HCT116 (cell line): Measurements from ENCODE around the gene SH3D21. TPM values are rescaled to one million over a fixed set of nuclear protein-coding genes. Genes with fewer than 3 reads are reported as not detected.

Source experiments
- ATAC-seq: fragments of 200-7000 bp; cut with Tn5 transposase; 2 replicates; pipeline ENCODE4 v1.9.1; 2020; ENCODE audit warnings: mild to moderate bottlenecking, moderate library complexity
- BruUV-seq: library from RNA; stranded (reverse); fragments of 400-500 nt; replicated peaks from 2 replicates; lab custom pipeline; 2021; lab: Mats Ljungman, UMichigan
- CTCF ChIA-PET: fragments of 300-600 bp; sonication (Branson Sonifier 250); formaldehyde crosslinking; loops from one replicate; lab custom pipeline; 2021; ENCODE audit warnings: antibody characterized with exemption; lab: Charles Lee
- POLR2A ChIA-PET: fragments of 300-600, 350-600 bp; sonication (Branson Sonifier 250); formaldehyde crosslinking; loops from one replicate; lab custom pipeline; 2021; ENCODE audit warnings: antibody characterized with exemption; lab: Charles Lee
- RAD21 ChIA-PET, 2 experiments: fragments of 300-600 bp; sonication (Branson Sonifier 250); formaldehyde crosslinking; loops; one replicate each; lab custom pipeline; 2023; ENCODE audit warnings: low total read pairs in 2 of 2; ENCODE audit not compliant: uncharacterized antibody in 2 of 2, unreplicated experiment in 2 of 2, low non-redundant PET in 1 of 2; lab: Charles Lee
- DNase-seq: peaks from one replicate; pipeline ENCODE4 v3.0.0-alpha.2; 2010; ENCODE audit warnings: low read depth, low spot score
- H2AFZ ChIP-seq: fragments of 200-600 bp; shearing (Covaris generic), sonication (generic); 2 replicates; pipeline ENCODE4 v1.6.1; 2017; ENCODE audit warnings: low read depth, mixed run types, mixed read lengths, antibody characterized with exemption, low read length; ENCODE audit not compliant: poor library complexity, severe bottlenecking
- H3K27ac ChIP-seq: 2 replicates; pipeline ENCODE4 v1.5.1; 2012; ENCODE audit warnings: low read depth, low read length
- H3K27me3 ChIP-seq: fragments of 200-600 bp; sonication (generic); 2 replicates; pipeline ENCODE4 v1.6.1; 2016; ENCODE audit warnings: mixed run types, low read length, mixed read lengths; ENCODE audit not compliant: insufficient read depth
- H3K36me3 ChIP-seq, 2 experiments: fragments of 200-500 bp in 1 of 2; fragments of 200-600 bp in 1 of 2; sonication (Bioruptor generic) in 1 of 2; sonication (generic) in 1 of 2; 2 replicates each; pipeline versions ENCODE4 v1.5.1 to v1.6.1; 2014 to 2016; ENCODE audit warnings: low read length in 2 of 2, inconsistent platforms in 1 of 2, mixed read lengths in 1 of 2, mixed run types in 1 of 2; ENCODE audit not compliant: insufficient read depth in 2 of 2, control insufficient read depth in 1 of 2
- H3K4me1 ChIP-seq, 2 experiments: fragments of 200-600 bp in 1 of 2; sonication (generic) in 1 of 2; 2 replicates each; pipeline versions ENCODE4 v1.5.1 to v1.6.1; 2012 to 2017; ENCODE audit warnings: low read length in 2 of 2, inconsistent platforms in 1 of 2, mild to moderate bottlenecking in 1 of 2, mixed read lengths in 1 of 2, mixed run types in 1 of 2, moderate library complexity in 1 of 2; ENCODE audit not compliant: insufficient read depth in 2 of 2, control insufficient read depth in 1 of 2
- H3K4me2 ChIP-seq: fragments of 200-600 bp; sonication (generic); 2 replicates; pipeline ENCODE4 v1.6.1; 2017; ENCODE audit warnings: mixed run types, low read length, mixed read lengths
- H3K4me3 ChIP-seq, 2 experiments: fragments of 200-600 bp in 1 of 2; sonication (generic) in 1 of 2; replicated peaks in 1 of 2; 2 replicates each; pipeline ENCODE4 v1.5.1; 2011 to 2016; ENCODE audit warnings: low read length in 2 of 2, control low read depth in 1 of 2, low read depth in 1 of 2, mild to moderate bottlenecking in 1 of 2, mixed read lengths in 1 of 2, mixed run types in 1 of 2
- H3K79me2 ChIP-seq: fragments of 200-600 bp; sonication (generic); 2 replicates; pipeline ENCODE4 v1.6.1; 2017; ENCODE audit warnings: mild to moderate bottlenecking, mixed run types, low read length, moderate library complexity, mixed read lengths; ENCODE audit not compliant: insufficient read depth
- H3K9ac ChIP-seq: fragments of 200-600 bp; sonication (generic); 2 replicates; pipeline ENCODE4 v1.6.1; 2016; ENCODE audit warnings: low read length, mixed read lengths
- H3K9me2 ChIP-seq: fragments of 200-600 bp; sonication (generic), shearing (Covaris generic); 2 replicates; pipeline ENCODE4 v1.6.1; 2017; ENCODE audit warnings: mixed run types, mild to moderate bottlenecking, moderate library complexity; ENCODE audit not compliant: insufficient read depth
- H3K9me3 ChIP-seq, 2 experiments: fragments of 200-500 bp in 1 of 2; fragments of 200-600 bp in 1 of 2; sonication (Bioruptor generic) in 1 of 2; sonication (generic) in 1 of 2; 2 replicates each; pipeline ENCODE4 v1.6.1; 2014 to 2017; ENCODE audit warnings: low read length in 2 of 2, mixed read lengths in 2 of 2, inconsistent platforms in 1 of 2, low read depth in 1 of 2, mild to moderate bottlenecking in 1 of 2, mixed run types in 1 of 2, moderate library complexity in 1 of 2; ENCODE audit not compliant: control insufficient read depth in 1 of 2, insufficient read depth in 1 of 2
- H4K20me1 ChIP-seq: fragments of 200-600 bp; sonication (generic), shearing (Covaris generic); 2 replicates; pipeline ENCODE4 v1.6.1; 2017; ENCODE audit warnings: mixed run types, mild to moderate bottlenecking, moderate library complexity; ENCODE audit not compliant: insufficient read depth
- CEBPB ChIP-seq: IDR thresholded peaks from 2 replicates; pipeline ENCODE4 v1.6.1; 2012; ENCODE audit warnings: low read depth
- EZH2 ChIP-seq: fragments of 200-600 bp; sonication (generic); IDR thresholded peaks from 2 replicates; pipeline ENCODE4 v1.6.1; 2017; ENCODE audit warnings: antibody characterized with exemption, mixed run types
- EZH2phosphoT487 ChIP-seq: fragments of 200-600 bp; IDR thresholded peaks from 2 replicates; pipeline ENCODE4 v1.6.1; 2018; ENCODE audit warnings: antibody characterized with exemption, borderline replicate concordance
- JUND ChIP-seq: IDR thresholded peaks from 2 replicates; pipeline ENCODE4 v1.6.1; 2012
- MAX ChIP-seq: IDR thresholded peaks from 2 replicates; pipeline ENCODE4 v1.6.1; 2012
- POLR2A ChIP-seq: IDR thresholded peaks from 2 replicates; pipeline ENCODE4 v1.7.0; 2011; ENCODE audit warnings: borderline replicate concordance; ENCODE audit not compliant: insufficient read depth, insufficient read length; ENCODE audit errors: extremely low read depth
- POLR2AphosphoS5 ChIP-seq: IDR thresholded peaks from 2 replicates; pipeline ENCODE4 v1.6.1; 2011; ENCODE audit warnings: mild to moderate bottlenecking, low read depth, low read length, moderate library complexity
- RAD21 ChIP-seq: IDR thresholded peaks from 2 replicates; pipeline ENCODE4 v1.6.1; 2012; ENCODE audit warnings: low read depth, mild to moderate bottlenecking
- SIN3A ChIP-seq: IDR thresholded peaks from 2 replicates; pipeline ENCODE4 v1.6.1; 2012; ENCODE audit warnings: low read depth
- SP1 ChIP-seq: IDR thresholded peaks from 2 replicates; pipeline ENCODE4 v1.6.1; 2012; ENCODE audit warnings: low read depth
- TCF7L2 ChIP-seq: IDR thresholded peaks from 2 replicates; pipeline ENCODE4 v1.7.0; 2011; ENCODE audit warnings: borderline replicate concordance, inconsistent platforms; ENCODE audit not compliant: insufficient read depth, insufficient read length; ENCODE audit errors: extremely low read depth
- YY1 ChIP-seq: IDR thresholded peaks from 2 replicates; pipeline ENCODE4 v1.6.1; 2011; ENCODE audit warnings: low read length, low read depth, moderate library complexity, mild to moderate bottlenecking; ENCODE audit not compliant: insufficient replicate concordance; ENCODE audit errors: extremely low read depth
- ZFX ChIP-seq: fragments of 450-650 bp; IDR thresholded peaks from 2 replicates; pipeline ENCODE4 v1.6.1; 2017
- intact Hi-C: fragments of 100-400 bp; cut with micrococcal nuclease; formaldehyde crosslinking; loops from 2 replicates; pipeline ENCODE4 v1.10.0; 2022
- total RNA-seq: library from RNA; stranded (reverse); gene quantifications from one replicate; pipeline ENCODE4 v1.2.1, GENCODE V29; 2021; ENCODE audit not compliant: unreplicated experiment
- TF ChIP-seq, protein P1 (sequence below), 3 experiments: fragments of 200-600 bp in 1 of 3; sonication (generic) in 1 of 3; IDR thresholded peaks in 2 of 3; conservative IDR thresholded peaks in 1 of 3; 2 replicates each; pipeline ENCODE4 v1.5.1; 2012 to 2017; ENCODE audit warnings: low read depth in 2 of 3, low read length in 2 of 3, antibody characterized with exemption in 1 of 3, borderline replicate concordance in 1 of 3, control low read depth in 1 of 3, mild to moderate bottlenecking in 1 of 3, mixed read lengths in 1 of 3, mixed run types in 1 of 3, moderate library complexity in 1 of 3; ENCODE audit not compliant: insufficient read depth in 1 of 3
- TF ChIP-seq, protein P2 (sequence below): IDR thresholded peaks from 2 replicates; pipeline ENCODE4 v1.6.1; 2012
- TF ChIP-seq, protein P3 (sequence below): IDR thresholded peaks from 2 replicates; pipeline ENCODE4 v1.6.1; 2011; ENCODE audit warnings: mild to moderate bottlenecking, low read length, moderate library complexity; ENCODE audit not compliant: insufficient replicate concordance; ENCODE audit errors: extremely low read depth

SH3D21 gene
- total RNA-seq, 1 experiment from 2014 or later = 9.3 TPM

DNA sequence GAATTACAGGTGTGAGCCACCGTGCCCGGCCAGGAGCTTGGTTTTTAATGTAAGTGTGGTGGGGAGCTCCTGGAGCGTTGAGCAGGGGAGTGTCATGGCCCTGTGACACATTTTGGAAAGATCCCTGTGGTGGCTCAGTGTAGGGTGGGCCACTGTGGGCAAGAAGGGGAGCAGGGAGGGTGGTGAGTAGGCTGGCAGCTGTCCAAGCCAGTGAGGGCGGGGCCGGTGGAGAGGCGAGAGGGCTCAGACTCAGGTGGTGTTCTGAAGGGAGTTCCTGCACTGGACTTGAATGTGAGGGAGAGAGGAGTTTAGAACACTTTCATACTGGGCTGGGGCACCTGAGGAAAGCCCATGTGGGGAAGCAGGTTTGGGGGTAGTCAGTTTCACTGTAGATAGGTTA is 20.3 kb downstream of the SH3D21 start:
- Histone ChIP-seq H3K4me1 (peaks cover 16 to 55% of the 10 kb centered on the region in 2 experiments), H4K20me1 (no peaks in the 10 kb centered on the region), H3K4me3 (no peak overlapping the region), H3K36me3 (no peaks in the 10 kb centered on the region), H3K79me2 (peaks cover 8% of the 10 kb centered on the region; the same call in 1 of the 2 replicates), H3K9me2 (no peaks in the 10 kb centered on the region)
- DNase-seq (no peak), ATAC-seq (no peak)
- no TSS peak for BruUV-seq
- RAD21 ChIA-PET = no interaction called here
- TF ChIP-seq EZH2phosphoT487 (no peak), SIN3A (no peak), RAD21 (no peak), TCF7L2 (no peak), EZH2 (no peak), ZFX (no peak), POLR2AphosphoS5 (no peak), MAX (no peak), JUND (no peak), CEBPB (no peak), YY1 (no peak), SP1 (no peak), POLR2A (no peak)
- TF ChIP-seq, protein P1, sequence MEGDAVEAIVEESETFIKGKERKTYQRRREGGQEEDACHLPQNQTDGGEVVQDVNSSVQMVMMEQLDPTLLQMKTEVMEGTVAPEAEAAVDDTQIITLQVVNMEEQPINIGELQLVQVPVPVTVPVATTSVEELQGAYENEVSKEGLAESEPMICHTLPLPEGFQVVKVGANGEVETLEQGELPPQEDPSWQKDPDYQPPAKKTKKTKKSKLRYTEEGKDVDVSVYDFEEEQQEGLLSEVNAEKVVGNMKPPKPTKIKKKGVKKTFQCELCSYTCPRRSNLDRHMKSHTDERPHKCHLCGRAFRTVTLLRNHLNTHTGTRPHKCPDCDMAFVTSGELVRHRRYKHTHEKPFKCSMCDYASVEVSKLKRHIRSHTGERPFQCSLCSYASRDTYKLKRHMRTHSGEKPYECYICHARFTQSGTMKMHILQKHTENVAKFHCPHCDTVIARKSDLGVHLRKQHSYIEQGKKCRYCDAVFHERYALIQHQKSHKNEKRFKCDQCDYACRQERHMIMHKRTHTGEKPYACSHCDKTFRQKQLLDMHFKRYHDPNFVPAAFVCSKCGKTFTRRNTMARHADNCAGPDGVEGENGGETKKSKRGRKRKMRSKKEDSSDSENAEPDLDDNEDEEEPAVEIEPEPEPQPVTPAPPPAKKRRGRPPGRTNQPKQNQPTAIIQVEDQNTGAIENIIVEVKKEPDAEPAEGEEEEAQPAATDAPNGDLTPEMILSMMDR (IDR thresholded peaks at IDR 0.05 in 2 of 3, conservative IDR thresholded peaks at IDR 0.05 in 1 of 3; ENCODE audit: borderline replicate concordance in 1 of 3, insufficient read depth in 1 of 3, low read depth in 2 of 3, low read length in 2 of 3) = no peak
- TF ChIP-seq, protein P2, sequence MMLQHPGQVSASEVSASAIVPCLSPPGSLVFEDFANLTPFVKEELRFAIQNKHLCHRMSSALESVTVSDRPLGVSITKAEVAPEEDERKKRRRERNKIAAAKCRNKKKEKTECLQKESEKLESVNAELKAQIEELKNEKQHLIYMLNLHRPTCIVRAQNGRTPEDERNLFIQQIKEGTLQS = no peak
- TF ChIP-seq, protein P3, sequence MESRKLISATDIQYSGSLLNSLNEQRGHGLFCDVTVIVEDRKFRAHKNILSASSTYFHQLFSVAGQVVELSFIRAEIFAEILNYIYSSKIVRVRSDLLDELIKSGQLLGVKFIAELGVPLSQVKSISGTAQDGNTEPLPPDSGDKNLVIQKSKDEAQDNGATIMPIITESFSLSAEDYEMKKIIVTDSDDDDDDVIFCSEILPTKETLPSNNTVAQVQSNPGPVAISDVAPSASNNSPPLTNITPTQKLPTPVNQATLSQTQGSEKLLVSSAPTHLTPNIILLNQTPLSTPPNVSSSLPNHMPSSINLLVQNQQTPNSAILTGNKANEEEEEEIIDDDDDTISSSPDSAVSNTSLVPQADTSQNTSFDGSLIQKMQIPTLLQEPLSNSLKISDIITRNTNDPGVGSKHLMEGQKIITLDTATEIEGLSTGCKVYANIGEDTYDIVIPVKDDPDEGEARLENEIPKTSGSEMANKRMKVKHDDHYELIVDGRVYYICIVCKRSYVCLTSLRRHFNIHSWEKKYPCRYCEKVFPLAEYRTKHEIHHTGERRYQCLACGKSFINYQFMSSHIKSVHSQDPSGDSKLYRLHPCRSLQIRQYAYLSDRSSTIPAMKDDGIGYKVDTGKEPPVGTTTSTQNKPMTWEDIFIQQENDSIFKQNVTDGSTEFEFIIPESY = no peak
- TF ChIP-seq, all 23 proteins: peak for 0
- Histone ChIP-seq H3K27ac (no peak overlapping the region), H3K9me3 (no peaks in the 10 kb centered on the region), H2AFZ (no peak overlapping the region), H3K9ac (no peak overlapping the region), H3K4me2 (peak overlapping the region; percentile 17; the same call in 1 of the 2 replicates), H3K27me3 (no peaks in the 10 kb centered on the region)
- intact Hi-C loops = no loop called here
- POLR2A ChIA-PET = interaction anchor here (0.7 kb wide), 1 partner anchor 21 kb away, joined by 3 read pairs; no protein-coding TSS in a partner anchor
- CTCF ChIA-PET = no interaction called here
